ENCODE measurements around the gene HSPH1. TPM values are rescaled to one million over a fixed set of nuclear protein-coding genes. Genes with fewer than 3 reads are reported as not detected.
A peak's percentile ranks its signal among the peaks of the same experiment; 100 is the strongest.

Gene HSPH1
- total and polyA plus RNA-seq, 7 donors: 32.6 to 106 (median 72.6) TPM

- 56 to 61% (median 57%) methylated on average over 15 of the region's 15 CpGs for WGBS, 3 donors
- H3K9me3 ChIP-seq: no peaks in the 10 kb centered on the region
- TF ChIP-seq CTCF (IDR thresholded peaks at IDR 0.05): no peak
- H3K4me1 ChIP-seq: peaks cover 31% of the 10 kb centered on the region
- ATAC-seq: peak in 2 of 4 donors; percentile 32 to 41
- H3K36me3 ChIP-seq (ENCODE audit: insufficient read depth in 1 of 2, low read depth in 1 of 2): no peaks in the 10 kb centered on the region
- H3K4me3 ChIP-seq: no peak overlapping the region
- peak; percentile 45 to 66 for DNase-seq
- intact Hi-C loops (cut with DNase I): no loop called here
- no peaks in the 10 kb centered on the region for H3K27me3 ChIP-seq (ENCODE audit: insufficient read depth in 3 of 3, low read length in 2 of 3)
- no peak overlapping the region for H3K27ac ChIP-seq
Measured at GRCh38 chr13:31207661-31208552, 46.2 kb upstream of the HSPH1 start.

- intact Hi-C loops (cut with DNase I): no loop called here
- no peak overlapping the region for H3K27ac ChIP-seq
- H3K4me3 ChIP-seq: no peak overlapping the region
- no peak for DNase-seq
- H3K4me1 ChIP-seq: peaks cover 26% of the 10 kb centered on the region
- no peak for TF ChIP-seq CTCF (IDR thresholded peaks at IDR 0.05)
- no peaks in the 10 kb centered on the region for H3K27me3 ChIP-seq (ENCODE audit: insufficient read depth in 3 of 3, low read length in 2 of 3)
- WGBS, 3 donors: 83 to 95% (median 92%) methylated on average over 1 of the region's 1 CpG
- H3K9me3 ChIP-seq: no peaks in the 10 kb centered on the region
- ATAC-seq: no peak
- no peaks in the 10 kb centered on the region for H3K36me3 ChIP-seq (ENCODE audit: insufficient read depth in 1 of 2, low read depth in 1 of 2)
Measured at GRCh38 chr13:31204592-31204991, 42.9 kb upstream of the HSPH1 start.

- ATAC-seq: no peak
Measured at GRCh38 chr13:31201341-31202031, 39.8 kb upstream of the HSPH1 start.

GRCh38 chr13:31200637-31200971 lies 38.9 kb upstream of the HSPH1 start:
- DNase-seq (peak; percentile 61 to 75), ATAC-seq (peak; percentile 35 to 59 (median 53))
- WGBS, 3 donors: 0 to 1% (median 1%) methylated on average over 33 to 34 of the region's 34 CpGs
- Histone ChIP-seq H3K4me1 (peaks cover 9% of the 10 kb centered on the region), H3K27me3 (ENCODE audit: insufficient read depth in 3 of 3, low read length in 2 of 3) (no peaks in the 10 kb centered on the region), H3K4me3 (peak overlapping the region; percentile 66), H3K9me3 (no peaks in the 10 kb centered on the region), H3K36me3 (ENCODE audit: insufficient read depth in 1 of 2, low read depth in 1 of 2) (no peaks in the 10 kb centered on the region), H3K27ac (peak overlapping the region; percentile 96)
- intact Hi-C loops (cut with DNase I): loop anchor here in 1 of 2 donors (2.0 kb wide), 1 partner anchor 38 kb away; no protein-coding TSS in a partner anchor
- no peak for TF ChIP-seq CTCF (IDR thresholded peaks at IDR 0.05)

More at GRCh38 chr13:31201341-31202031, 39.8 kb upstream of the HSPH1 start:
- intact Hi-C loops (cut with DNase I): loop anchor here in 1 of 2 donors (2.0 kb wide), 1 partner anchor 39 kb away; no protein-coding TSS in a partner anchor
- no peak for TF ChIP-seq CTCF (IDR thresholded peaks at IDR 0.05)
- Histone ChIP-seq H3K27me3 (ENCODE audit: insufficient read depth in 3 of 3, low read length in 2 of 3) (no peaks in the 10 kb centered on the region), H3K4me1 (peaks cover 9% of the 10 kb centered on the region), H3K27ac (peak overlapping the region; percentile 96), H3K9me3 (no peaks in the 10 kb centered on the region), H3K36me3 (ENCODE audit: insufficient read depth in 1 of 2, low read depth in 1 of 2) (no peaks in the 10 kb centered on the region), H3K4me3 (peak overlapping the region; percentile 66)
- 23 to 28% (median 27%) methylated on average over 7 of the region's 7 CpGs for WGBS, 3 donors
- peak in 1 of 2 donors; percentile 33 for DNase-seq
